K562 (cell line): ENCODE measurements around the gene MMP24OS. TPM values are rescaled to one million over a fixed set of nuclear protein-coding genes. Genes with fewer than 3 reads are reported as not detected.

Source experiments
- C11orf30 ChIP-seq: fragments of 450-650 bp; IDR thresholded peaks from 2 replicates; pipeline ENCODE4 v1.6.1; 2016; ENCODE audit warnings: low read depth, mild to moderate bottlenecking
- CTCF ChIP-seq, 3 experiments: IDR thresholded peaks in 2 of 3; conservative IDR thresholded peaks in 1 of 3; 2 replicates each; pipeline ENCODE4 v1.5.1; 2011 to 2012; ENCODE audit warnings: low read length in 3 of 3, mild to moderate bottlenecking in 3 of 3, control low read depth in 2 of 3, improper control_type of control experiment in 1 of 3, inconsistent platforms in 1 of 3, low read depth in 1 of 3, mixed read lengths in 1 of 3, moderate library complexity in 1 of 3; ENCODE audit not compliant: insufficient read depth in 2 of 3
- HDAC2 ChIP-seq: fragments of 450-650 bp; IDR thresholded peaks from 2 replicates; pipeline ENCODE4 v1.6.1; 2016; ENCODE audit warnings: mild to moderate bottlenecking
- HDAC8 ChIP-seq: fragments of 450-650 bp; IDR thresholded peaks from 2 replicates; pipeline ENCODE4 v1.6.1; 2016; ENCODE audit warnings: mild to moderate bottlenecking, missing genetic modification characterization, moderate library complexity, missing compliant biosample characterization
- NCOA2 ChIP-seq, 2 experiments: fragments of 450-650 bp; IDR thresholded peaks; 2 replicates each; pipeline ENCODE4 v1.6.1; 2018; ENCODE audit warnings: mild to moderate bottlenecking in 2 of 2, moderate library complexity in 1 of 2; ENCODE audit not compliant: partially characterized antibody in 2 of 2
- XRCC3 ChIP-seq: fragments of 450-650 bp; IDR thresholded peaks from 2 replicates; pipeline ENCODE4 v1.6.1; 2017; ENCODE audit warnings: mild to moderate bottlenecking, moderate library complexity
- YBX1 ChIP-seq: fragments of 450-650 bp; IDR thresholded peaks from 2 replicates; pipeline ENCODE4 v1.7.1; 2016; ENCODE audit warnings: mild to moderate bottlenecking
- ZNF217 ChIP-seq: sonication (generic); formaldehyde crosslinking; IDR thresholded peaks from 2 replicates; pipeline ENCODE4 v1.8.0; 2022; ENCODE audit warnings: mild to moderate bottlenecking, missing genetic modification reagents
- ZNF24 ChIP-seq: fragments of 450-650 bp; IDR thresholded peaks from 2 replicates; pipeline ENCODE4 v1.6.1; 2016
- ZNF280A ChIP-seq: fragments of 450-650 bp; IDR thresholded peaks from 2 replicates; pipeline ENCODE4 v1.6.1; 2018; ENCODE audit warnings: mild to moderate bottlenecking, low read depth; ENCODE audit not compliant: partially characterized antibody
- ZNF318 ChIP-seq, 2 experiments: fragments of 450-650 bp; IDR thresholded peaks; 2 replicates each; pipeline ENCODE4 v1.6.1; 2016; ENCODE audit warnings: mild to moderate bottlenecking in 2 of 2, borderline replicate concordance in 1 of 2, low read depth in 1 of 2, moderate library complexity in 1 of 2
- ZNF436 ChIP-seq: fragments of 250-450, 450-650 bp; sonication (Bioruptor Pico); formaldehyde crosslinking; IDR thresholded peaks from 2 replicates; pipeline ENCODE4 v1.7.0; 2020; ENCODE audit warnings: mild to moderate bottlenecking
- ZNF444 ChIP-seq: fragments of 250-450 bp; sonication (Bioruptor Pico); IDR thresholded peaks from 2 replicates; pipeline ENCODE4 v1.4.0; 2020; ENCODE audit warnings: mild to moderate bottlenecking, moderate library complexity
- ZNF695 ChIP-seq: fragments of 450-650 bp; formaldehyde crosslinking; IDR thresholded peaks from 2 replicates; pipeline ENCODE4 v1.4.0; 2020; ENCODE audit warnings: mild to moderate bottlenecking, moderate library complexity
- polyA plus RNA-seq, 8 experiments: library from polyadenylated mRNA; depleted of rRNA in 4 of 8; stranded (reverse) in 5 of 8; unstranded in 3 of 8; fragments of >200 nt; fragmentation: Nextera tagmentation in 2 of 8; fragmentation: Illumina TruSeq in 1 of 8; extraction: Ambion mirVana in 2 of 8; extraction: Trizol in 1 of 8; gene quantifications; 2 replicates each; pipeline versions ENCODE4 v1.2.1 to v1.2.3, GENCODE V29; 2011 to 2014; ENCODE audit warnings: inconsistent platforms in 1 of 8, missing spikeins in 1 of 8
- total RNA-seq, 7 experiments: library from RNA; depleted of rRNA in 6 of 7; stranded (reverse); fragments of >200 nt in 6 of 7; fragmentation: Illumina TruSeq in 2 of 7; extraction: Trizol in 2 of 7; gene quantifications; 2 replicates each; pipeline versions ENCODE4 v1.2.1 to v1.2.3, GENCODE V29; 2011 to 2021; ENCODE audit warnings: low replicate concordance in 1 of 7

The MMP24OS gene
- total and polyA plus RNA-seq, 9 of the 15 experiments (the other 6 are each of a cell fraction or from before 2014, with no cell fraction given): 0.92 to 41.5 (median 11.4) TPM

GRCh38 chr20:35226884-35227681 is 50.8 kb downstream of the MMP24OS start (continued):
- TF ChIP-seq ZNF24: no peak
- TF ChIP-seq NCOA2 (IDR thresholded peaks at IDR 0.05; ENCODE audit: partially characterized antibody in 2 of 2): no peak
- TF ChIP-seq XRCC3: no peak
- no peak for TF ChIP-seq ZNF695
- no peak for TF ChIP-seq C11orf30
- no peak for TF ChIP-seq ZNF280A
- peak; percentile 57; the same call in 1 of the 2 replicates for TF ChIP-seq HDAC2
- TF ChIP-seq YBX1: no peak
- no peak for TF ChIP-seq ZNF436
- no peak for TF ChIP-seq CTCF (IDR thresholded peaks at IDR 0.05 in 2 of 3, conservative IDR thresholded peaks at IDR 0.05 in 1 of 3; ENCODE audit: insufficient read depth in 2 of 3, low read depth in 1 of 3, low read length in 3 of 3)
- TF ChIP-seq ZNF217: no peak
- peak; percentile 81; the same call in 1 of the 2 replicates for TF ChIP-seq ZNF444 (CRISPR knock-in tag)
- no peak for TF ChIP-seq HDAC8 (tag)
- TF ChIP-seq ZNF318 (IDR thresholded peaks at IDR 0.05; ENCODE audit: borderline replicate concordance in 1 of 2, low read depth in 1 of 2): no peak
